HG02588 (cell line): ENCODE data around the gene C1R.

Experiments used
- ATAC-seq: cut with Tn5 transposase; IDR thresholded peaks from one replicate; pipeline ENCODE4 v1.9.1; 2021; ENCODE audit warnings: mild to moderate bottlenecking, moderate library complexity; ENCODE audit not compliant: unreplicated experiment

The C1R gene

DNA sequence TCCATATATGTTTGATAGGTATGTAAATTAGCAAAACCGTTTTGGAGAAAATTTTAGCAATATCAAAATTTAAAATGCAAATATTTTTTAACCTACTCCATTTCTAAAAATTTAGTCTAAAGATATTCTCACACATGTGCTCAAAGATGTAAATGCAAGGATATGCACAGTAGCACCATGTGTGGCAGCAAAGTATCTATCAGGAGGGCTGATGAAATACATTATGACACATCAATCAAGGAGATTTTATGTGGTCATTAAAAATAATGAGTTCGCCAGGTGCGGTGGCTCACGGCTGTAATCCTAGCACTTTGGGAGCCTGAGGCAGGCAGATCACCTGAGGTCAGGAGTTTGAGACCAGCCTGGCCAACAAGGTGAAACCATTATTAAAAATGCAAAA, 8.0 kb upstream of the C1R start:
- no peak for ATAC-seq

DNA sequence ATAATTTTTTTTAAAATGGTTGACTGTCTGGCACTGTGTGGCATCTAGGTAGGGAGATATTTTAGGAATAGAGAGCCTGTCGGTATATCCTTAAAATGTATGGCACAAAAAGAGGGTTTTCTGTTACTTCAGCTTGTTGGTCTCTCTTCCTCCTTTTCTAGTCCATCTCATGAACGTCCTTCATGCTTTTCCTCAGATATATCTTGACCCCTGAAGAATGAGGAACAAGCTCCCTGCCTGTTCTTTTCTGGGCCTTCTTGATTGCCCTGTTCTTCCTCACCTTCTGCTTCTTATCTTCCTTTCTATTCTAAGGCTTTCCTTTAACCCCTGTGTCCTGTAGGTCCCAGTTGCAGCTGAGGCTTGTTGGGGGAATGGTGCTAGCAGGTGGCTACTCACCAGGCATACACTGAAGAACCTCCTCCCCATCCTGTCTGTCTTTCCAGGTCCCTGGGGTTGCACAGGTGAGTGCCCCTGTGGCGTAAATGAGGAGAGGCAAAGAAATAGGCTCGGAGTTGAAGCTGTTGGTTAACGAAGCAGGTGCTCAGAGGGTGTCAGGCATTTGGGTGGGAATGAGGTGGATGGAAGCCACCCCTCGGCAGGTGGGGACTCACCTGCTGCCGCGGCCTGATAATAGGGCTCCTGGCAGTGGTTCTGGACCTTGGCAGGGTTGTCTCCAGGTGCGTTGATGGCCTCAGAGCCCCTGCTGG, 7.2 kb upstream of the C1R start:
- no peak for ATAC-seq

DNA sequence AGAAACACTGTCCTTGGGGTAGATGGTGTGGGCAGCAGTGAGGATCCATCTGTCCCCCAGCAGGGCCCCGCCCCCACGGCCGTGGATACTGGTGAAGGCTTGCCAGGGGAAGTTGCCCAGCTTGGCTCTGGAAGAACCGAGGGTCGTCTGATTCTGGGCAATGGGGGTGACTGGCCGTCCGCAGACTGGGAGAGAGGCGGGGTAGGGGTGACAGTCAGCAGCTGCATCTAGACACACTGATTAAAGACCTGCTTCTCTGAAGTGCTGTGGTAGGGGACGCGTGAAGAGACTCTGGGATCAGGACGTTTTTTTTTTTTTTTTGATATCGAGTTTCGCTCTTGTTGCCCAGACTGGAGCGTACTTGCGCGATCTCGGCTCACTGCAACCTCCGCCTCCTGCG, 4.7 kb upstream of the C1R start:
- ATAC-seq, result no peak

DNA sequence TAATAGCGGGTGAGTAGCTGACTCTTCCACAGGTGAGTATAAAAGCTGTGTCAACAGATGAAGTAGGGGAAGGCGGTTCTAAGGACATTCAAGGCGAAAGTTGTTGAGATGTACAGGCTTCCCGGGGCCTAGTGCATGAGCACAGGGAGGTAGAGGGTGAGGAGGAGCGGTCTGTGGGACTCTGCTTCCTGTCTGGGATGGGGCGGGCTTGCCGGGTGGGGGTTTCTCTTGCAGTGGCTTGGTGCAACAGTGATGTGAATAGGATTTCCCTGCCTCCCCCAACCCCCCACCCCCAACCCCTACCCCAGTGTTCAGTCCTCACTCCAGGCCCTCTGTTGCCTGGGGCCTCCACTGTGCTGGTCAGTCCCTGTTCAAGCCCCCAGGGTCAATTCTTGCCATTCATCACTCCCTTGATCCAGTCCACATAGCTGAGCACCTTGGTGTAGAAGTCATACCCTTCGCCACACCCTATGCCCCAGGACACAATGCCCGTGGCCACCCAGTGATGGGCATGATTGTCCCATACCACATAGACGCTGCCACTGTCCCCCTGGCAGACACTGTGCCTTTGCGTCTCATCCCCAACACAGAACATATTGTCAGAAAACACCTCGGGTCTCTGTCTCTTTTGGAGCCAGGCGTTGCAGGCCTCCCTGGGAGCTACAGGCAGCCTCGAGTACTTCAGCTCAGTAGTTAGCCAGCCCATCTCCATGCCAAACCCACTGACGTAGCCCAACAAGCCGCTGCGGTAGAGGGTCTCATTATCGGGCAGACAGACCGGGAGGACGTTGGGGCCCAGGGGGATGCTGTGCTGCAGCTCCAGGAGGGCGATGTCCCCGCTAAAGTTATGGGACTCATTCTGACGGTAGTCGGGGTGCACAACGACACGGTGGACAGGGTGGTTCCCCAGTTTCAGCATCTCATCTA, 4.0 kb upstream of the C1R start:
- ATAC-seq, result no peak

DNA sequence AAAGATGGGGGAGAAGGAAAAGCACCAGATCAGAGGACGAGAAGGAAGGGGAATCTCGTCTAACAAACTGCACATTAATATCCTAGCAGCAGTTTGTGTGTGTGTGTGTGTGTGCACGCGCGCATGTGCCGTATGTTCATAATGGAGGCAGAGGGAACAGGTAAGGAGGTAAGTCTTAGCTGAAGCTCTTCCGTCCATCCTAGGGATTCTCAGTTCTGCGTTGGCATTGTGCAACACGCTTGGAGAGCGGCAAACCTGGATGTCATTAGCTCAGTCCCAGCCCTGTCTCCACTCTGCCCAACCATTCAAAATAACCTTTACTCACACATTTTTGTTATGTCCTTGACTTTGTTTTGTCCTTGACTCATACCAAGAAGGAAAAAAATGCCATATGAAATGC, 1.6 kb upstream of the C1R start:
- ATAC-seq, result no peak

- no peak for ATAC-seq
Observed at GRCh38 chr12:7093486-7093885, 1.2 kb upstream of the C1R start.

DNA sequence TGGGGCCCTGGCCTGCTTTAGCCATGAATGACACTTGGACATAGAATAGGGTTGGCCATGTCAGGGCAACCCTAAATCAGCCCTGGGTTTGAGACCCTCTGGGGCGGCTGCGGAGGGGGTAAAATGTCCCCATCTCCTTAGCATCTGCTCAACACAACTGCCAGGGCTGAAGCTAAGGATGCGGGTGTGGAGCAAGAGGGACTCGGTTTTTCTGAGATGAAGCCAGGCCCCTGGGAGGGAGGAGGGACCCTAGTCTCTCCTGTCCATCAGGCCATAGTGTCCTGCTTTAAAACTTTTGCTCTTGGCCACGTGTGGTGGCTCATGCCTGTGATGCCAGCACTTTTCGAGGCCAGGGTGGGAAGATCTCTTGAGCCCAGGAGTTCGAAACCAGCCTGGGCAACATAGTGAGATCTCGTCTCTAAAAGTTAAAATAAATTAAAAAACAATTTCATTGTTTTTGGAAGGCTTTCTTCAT, 778 bp upstream of the C1R start:
- ATAC-seq, result no peak

- no peak for ATAC-seq
Observed at GRCh38 chr12:7091660-7092228, 501 bp downstream of the C1R start.

- ATAC-seq, result no peak
Observed at GRCh38 chr12:7091171-7091570, 1.1 kb downstream of the C1R start.

DNA sequence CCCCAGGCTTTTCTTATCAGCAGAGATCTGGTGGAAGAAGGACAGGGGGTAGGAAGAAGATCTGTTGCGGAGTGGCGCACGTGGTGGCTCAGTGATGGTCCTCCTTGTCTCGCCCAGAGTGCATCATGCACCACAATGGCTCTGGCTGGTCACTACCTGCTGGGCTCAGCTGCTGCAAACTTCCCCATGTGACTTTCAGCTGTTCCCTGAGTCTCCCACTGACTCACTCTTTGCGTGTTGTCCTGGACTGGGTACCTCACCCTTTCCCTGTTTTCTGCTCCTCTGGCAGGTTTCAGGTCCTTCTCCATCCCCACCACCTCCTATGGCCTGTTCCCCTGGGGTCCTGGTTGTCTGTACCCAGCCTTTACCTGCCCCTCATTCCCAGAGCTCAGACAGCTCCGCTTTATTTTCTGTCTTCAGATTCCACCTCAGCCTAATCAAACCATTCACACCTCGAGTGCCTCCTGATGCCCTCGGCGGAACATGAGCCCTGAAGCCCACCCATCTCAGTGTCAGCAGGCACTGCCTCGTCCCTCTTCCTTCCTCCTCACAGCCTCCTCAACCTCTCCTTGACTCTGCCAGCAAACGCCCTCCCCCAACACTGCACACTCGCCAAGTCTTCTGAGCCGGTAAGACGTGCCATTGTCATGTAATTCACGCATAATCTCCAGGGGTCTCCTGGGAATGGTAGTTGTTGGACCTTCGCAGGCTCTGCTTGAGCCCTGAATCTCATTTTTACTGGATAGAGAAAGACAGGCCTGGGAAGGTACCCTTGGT, 1.8 kb downstream of the C1R start:
- no peak for ATAC-seq

- ATAC-seq, result no peak
Observed at GRCh38 chr12:7089196-7089871, 2.9 kb downstream of the C1R start.

- ATAC-seq, result no peak
Observed at GRCh38 chr12:7083125-7083524, 9.1 kb downstream of the C1R start.

DNA sequence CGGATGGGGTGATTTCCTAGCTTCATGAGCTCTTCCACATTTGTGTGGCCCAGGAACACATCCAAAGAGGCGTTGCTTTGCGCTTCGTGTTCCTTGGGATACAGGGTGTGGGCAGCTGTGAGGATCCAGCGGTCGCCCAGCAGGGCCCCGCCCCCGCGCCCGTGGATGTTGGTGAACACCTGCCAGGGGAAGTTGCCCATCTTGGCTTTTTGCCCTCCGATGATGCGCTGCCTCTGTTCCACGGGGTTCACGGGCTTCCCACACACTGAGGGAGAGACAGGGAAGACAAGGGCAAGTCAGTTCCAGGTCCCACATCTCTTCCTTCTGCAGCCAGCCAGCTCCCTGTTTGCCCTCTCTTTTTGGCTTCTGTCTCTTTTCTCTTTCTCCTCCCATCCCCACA, 11.2 kb downstream of the C1R start:
- no peak for ATAC-seq

GRCh38 chr12:7079826-7080125, 12.5 kb downstream of the C1R start:
- no peak for ATAC-seq

DNA sequence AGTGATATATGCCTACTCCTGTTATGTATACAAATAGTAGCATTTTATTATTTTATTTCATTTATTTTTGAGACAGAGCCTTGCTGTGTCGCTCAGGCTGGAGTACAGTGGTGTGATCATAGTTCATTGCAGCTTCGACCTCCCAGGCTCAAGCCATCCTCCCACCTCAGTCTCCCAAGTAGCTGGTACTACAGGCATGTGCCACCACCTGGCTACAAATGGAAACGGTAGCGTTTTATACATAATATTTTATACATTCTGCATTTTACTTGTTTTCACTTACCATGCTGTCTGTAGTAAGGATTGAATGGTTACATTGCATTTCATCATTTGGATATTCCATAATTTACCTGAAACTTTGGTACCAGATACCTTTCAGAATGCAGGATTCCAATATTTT, 14.1 kb downstream of the C1R start:
- no peak for ATAC-seq

DNA sequence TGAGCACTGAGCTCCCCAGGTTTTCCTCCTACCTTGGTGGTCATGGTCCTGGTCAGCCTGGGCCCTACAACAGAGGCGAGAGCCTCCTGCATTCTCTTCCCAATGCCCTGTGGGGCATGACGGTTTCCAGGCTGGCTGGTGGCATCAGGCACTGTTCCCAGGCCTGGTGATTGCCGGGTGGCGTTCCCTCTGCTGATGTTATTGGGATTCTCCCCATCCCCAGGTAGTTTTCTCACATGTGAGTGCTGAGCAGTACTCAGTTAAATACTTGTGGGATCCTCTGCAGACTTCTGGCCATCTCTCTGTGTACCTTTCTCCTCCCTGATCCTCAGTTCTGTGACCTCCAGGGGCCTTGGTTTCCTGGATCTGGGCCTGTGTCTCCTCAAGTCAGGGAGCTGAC, 15.8 kb downstream of the C1R start:
- ATAC-seq, result no peak

DNA sequence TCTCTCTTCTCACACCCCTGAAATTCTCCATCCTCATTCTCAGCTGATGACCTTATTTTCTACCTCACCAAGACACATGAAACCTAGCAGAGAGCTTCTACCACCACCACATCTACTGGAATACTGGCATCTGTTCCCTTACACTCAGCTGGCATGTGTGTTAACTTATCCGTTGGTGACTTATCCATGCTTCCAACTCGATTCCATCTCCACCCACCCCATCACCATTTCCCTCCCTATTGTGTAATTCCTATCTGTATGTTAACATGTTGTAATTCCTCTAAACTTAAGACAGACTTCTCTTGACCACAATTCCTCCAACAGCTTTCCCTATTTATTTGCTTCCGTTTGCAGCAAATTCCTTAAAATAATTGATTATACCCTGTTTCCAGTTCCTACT, 16.3 kb downstream of the C1R start:
- ATAC-seq, result no peak

GRCh38 chr12:7075518-7075917, 16.7 kb downstream of the C1R start:
- ATAC-seq, result no peak

DNA sequence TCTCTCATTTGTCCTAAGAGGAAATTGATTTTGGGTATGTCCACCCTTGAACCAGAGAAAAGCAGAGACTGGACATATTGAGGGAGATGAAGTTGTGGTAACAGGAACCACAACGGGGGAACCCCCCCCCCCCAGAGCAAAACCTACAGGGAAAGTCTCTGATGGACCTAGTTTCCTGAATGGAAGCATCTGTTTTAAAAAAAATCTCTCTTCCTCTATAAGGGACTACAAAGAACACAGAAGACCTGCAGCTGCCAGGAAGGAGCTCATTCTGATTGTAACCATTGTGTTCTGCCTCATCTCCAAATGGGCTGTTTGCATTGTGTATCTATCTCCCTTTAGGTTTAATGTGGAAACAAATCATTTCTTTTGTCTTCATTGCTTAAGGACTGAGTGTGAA, 18.3 kb downstream of the C1R start:
- no peak for ATAC-seq

DNA sequence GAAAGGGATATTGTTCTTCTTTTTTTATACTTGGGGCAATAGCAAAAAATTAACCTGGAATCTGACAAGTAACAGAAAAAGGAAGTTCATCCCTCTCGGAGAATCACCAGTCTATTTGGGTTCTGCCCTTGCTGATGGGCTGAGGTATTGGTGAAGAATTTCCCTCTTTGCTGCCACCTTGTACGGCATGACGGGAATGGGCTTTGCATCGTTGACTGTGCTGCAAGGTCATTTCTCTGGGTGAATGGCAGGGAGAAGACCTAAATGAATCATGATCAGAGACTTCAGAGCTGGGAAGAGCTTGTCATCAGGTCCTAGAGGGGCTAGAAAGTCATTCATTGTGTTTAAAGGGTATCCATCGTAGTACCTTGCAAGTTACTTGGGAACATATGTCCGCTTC, 19.7 kb downstream of the C1R start:
- no peak for ATAC-seq

GRCh38 chr12:7072035-7072434, 20.2 kb downstream of the C1R start:
- no peak for ATAC-seq
